Ramos (cell line): ENCODE measurements around the gene MRPL32.
"Not testable (repeated sequence)": the region's sequence is repeated elsewhere in the genome, so short reads cannot be mapped to it uniquely, and the experiment has no call there.

Experiments
- in situ Hi-C: fragments of 300-500 bp; cut with MboI; formaldehyde crosslinking; loops from one replicate; pipeline ENCODE4 v1.14.3; 2022; ENCODE audit warnings: low sequenced_read_pairs; ENCODE audit not compliant: unreplicated experiment

Gene MRPL32

DNA sequence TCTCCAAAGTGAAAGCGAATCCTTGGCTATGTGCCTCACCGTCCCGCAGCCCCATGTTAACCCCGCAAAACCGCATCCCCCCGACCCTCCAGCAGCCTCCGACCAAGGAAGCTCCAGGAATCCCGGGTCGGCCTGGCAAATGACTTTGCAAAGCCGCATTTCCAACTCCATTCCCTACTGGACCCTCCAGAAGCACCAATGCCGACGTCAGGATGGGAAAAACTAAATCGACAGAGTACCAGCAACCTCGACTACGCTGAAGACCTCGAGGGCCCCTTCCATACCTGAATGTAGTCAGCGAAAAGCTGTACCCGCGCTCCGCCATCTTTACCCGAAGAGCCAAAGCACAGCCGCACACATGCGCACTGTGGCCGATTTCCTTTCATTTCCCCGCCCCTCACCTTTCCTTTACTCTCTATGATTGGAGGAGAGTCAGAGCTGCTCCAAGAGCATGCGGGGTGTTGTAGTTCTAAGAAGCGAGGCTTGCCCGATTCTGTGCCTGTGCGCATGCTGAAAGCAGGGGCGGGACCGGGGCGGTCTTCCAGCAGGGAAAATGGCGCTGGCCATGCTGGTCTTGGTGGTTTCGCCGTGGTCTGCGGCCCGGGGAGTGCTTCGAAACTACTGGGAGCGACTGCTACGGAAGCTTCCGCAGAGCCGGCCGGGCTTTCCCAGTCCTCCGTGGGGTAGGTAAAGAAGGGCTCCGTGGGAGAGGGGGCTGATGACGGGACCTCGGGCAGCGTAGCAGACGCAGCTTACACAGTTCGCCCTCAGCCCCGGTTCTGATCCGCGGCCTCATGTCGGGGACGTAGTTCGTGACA lies at the start of gene MRPL32, which contains the start of gene PSMA2:
MRPL32 (plus strand) TSS at position 543 of the 818 bp plus-strand sequence; CDS start at position 554, 11 bp downstream.
PSMA2 (minus strand) TSS at position 341 of the 818 bp plus-strand sequence; CDS start at position 325, 16 bp downstream.
- in situ Hi-C loops: no loop called here

DNA sequence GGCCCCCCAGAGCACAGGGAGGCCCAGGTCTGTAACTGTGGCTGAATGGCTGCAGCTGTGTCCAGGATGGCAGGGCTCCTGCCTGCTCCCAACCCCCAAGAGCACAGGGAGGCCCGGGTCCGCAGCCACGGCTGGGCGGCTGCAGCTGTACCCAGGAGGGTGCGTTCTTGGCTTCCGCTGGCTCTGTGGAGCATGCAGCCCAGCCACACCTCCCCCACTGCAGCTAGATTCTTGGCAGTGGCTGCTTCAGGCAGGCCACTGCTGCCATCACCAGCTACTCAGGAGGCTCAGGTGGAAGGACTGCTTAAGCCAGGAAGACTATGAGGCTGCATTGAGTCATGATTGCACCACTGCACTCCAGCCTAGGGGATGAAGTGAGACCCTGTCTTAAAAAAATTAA lies 48.2 kb upstream of the MRPL32 start:
- in situ Hi-C loops: no loop called here

DNA sequence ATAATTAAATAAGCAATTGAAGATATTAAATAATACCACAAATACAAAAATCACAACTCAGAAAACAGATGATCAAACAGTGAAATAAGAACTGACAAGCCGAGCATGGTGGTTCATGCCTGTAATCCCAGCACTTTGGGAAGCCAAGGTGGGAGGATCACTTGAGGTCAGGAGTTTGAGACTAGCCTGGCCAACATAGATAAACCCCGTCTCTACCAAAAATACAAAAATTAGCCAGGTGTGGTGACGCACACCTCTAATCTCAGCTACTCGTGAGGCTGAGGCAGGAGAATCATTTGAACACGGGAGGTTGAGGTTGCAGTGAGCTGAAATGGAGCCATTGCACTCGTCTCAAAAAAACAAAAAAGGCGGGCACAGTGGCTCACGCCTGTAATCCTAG lies 47.0 kb upstream of the MRPL32 start:
- in situ Hi-C loops: not testable (repeated sequence)

DNA sequence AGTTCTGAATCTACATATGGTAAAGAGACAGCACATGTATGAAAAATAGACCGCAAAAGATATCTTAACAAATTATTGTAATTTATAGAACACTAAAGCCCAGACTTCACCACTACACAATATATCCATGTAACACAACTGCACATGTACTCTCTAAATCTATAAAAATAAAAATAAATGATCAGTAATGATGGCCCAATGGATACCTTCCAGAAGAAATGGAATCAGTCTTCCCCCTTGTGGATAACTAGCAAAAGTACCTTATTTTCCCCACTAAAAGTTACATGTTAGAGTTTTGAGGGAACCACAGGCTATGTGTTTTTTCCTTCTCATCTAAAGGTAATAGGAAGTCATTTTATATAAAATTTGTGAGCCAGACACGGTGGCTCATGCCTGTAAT lies 46.0 kb upstream of the MRPL32 start:
- in situ Hi-C loops: no loop called here

DNA sequence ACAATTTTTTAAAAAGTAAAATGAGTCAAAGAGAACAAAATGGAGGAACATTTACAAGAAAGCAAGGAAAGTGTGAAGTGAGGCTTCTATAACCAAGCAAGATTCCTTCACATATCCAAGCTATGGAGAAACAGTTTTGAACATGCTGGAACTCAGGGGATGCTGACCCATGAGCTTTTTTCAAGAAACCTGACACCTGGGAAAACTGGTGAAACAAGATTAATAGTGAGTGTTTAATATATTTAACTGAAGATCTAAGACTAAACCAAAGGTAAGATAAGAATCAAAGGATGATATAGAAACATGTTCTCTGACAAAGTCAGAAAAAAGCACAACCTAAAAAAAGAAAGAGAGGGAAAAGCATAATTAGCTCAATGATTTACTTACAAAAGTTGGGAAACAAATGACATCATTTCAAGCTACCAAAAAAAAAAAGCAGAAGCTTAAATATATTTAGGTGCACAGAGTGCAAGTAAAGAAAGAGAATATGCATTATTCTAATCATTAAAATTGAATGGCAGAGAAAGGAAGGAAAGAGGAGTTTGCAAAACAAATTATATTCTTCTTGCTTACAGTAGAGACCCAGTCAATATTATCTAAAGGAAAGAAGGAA lies 45.2 kb upstream of the MRPL32 start:
- in situ Hi-C loops: no loop called here

DNA sequence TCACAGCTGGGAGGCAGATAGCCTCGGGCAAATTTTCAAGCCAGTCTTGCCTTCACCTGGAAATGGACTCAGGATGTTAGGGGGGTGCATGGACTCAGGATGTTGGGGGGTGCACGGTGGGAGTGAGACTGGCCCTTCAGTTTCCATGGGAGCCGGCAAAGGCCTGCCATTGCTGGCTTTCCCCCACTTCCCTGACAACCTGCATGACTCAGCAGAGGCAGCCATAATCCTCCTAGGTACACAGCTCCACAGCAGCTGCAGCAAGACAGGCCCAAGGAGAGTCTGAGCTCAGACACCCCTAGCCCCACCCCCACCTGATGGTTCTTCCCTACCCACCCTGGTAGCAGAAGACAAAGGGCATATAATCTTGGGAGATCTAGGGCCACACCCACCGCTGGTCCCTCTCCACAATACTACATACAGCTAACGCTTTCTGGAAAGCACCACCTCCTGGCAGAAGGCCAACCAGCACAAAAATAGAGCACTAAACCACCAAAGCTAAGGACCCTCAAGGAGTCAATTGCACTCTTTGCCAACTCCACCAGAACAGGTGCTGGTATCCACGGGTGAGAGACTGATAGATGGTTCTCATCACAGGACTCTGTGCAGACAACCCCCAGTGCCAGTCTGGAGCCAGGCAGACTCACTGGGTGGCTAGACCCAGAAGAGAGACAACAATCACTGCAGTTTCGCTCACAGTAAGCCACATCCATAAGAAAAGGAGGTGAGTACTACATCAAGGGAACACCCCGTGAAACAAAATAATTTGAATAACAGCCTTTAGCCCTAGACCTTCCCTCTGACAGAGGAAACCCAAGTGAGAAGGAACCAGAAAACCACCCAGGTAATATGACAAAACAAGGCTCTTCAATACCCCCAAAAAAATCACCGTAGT lies 38.6 kb upstream of the MRPL32 start:
- in situ Hi-C loops: no loop called here

DNA sequence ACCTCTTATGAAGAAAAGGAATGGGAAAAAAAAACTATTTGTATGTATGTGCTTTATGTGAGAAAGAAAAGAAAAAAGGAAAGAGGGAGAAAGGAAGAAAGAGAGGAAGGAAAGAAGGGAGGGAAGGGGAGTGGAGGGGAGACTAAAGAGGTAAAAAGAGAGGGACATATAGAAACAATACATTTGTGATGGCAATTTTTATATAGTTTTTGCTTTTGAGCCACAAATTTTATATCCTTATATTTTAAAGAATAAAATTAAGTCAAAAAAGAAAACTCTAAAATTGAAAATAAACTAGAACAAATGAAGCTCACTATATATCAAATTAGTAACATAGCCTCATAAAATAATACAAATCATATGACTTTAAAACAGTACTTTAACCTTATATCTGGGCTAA lies 31.3 kb upstream of the MRPL32 start:
- in situ Hi-C loops: no loop called here

DNA sequence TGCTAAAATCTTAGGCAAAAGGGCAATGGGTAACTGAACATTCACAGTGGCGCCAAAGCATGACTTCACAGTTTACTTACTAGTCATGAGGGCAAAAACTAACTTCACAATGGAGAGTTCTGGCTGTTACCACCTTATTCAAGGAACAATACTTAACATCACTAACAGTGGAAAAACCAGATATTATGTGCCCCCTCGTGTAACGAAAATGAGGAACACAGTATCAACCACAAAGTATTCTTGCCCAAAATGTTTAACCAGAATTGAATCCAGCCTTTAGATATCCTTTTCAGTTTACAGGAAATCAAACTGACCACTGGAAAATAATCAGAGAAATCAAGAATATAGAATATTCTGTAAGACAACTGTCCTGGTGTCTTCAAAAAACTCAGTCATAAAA lies 29.8 kb upstream of the MRPL32 start:
- in situ Hi-C loops: no loop called here

DNA sequence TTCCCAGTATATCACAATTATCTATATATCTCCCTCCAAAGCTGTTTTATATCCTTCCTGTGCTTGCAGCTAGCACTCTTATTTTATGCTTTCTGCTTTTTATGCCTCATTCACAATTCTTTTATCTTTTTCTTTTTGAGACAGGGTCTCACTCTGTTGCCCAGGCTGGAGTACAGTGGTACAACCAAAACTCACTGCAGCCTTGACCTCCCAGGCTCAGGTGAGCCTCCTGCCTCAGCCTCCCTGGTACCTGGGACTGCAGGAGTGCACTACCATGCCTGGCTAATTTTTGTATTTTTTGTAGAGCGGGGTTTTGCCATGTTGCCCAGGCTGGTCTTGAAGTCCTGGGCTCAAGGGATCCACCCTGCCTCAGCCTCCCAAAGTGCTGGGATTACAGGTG lies 26.0 kb upstream of the MRPL32 start:
- in situ Hi-C loops: no loop called here

DNA sequence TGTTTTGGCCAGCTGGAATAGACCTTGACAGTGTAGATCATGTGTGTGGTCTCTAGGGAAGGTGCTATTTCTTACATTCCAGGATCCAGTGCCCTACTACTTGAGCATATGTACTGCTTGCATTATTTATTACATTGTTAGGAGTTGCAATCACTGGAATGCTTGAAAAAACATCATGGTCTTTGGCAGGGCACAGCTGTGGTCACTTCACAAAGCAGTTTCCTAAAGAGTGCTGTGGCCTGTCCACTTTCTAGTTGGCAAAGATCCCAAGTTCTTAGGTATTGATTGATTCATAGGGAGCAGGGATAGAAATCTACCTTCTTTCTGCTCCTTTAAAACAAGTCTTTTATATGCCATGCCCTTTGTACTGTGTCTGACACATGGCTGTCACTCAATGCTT lies 24.9 kb upstream of the MRPL32 start:
- in situ Hi-C loops: no loop called here

DNA sequence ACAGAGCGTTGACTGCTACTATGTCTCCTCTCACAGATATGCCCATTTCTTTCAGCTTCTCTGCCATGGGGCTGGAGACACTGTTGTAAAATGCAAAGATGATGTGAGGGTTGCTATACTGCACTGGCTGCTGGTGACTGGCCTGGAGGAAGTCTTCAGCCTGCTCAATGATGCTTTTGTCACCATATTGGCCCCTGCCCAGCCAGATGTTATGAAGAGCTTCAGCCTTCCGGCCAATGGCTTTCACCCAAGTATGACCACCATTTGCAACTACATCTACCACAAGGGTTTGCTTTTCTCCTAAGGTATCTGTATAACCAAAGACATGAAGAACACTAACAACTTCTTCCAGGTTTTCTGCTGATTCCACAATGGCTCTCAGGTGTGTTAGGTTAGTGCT lies 21.9 kb upstream of the MRPL32 start:
- in situ Hi-C loops: no loop called here

DNA sequence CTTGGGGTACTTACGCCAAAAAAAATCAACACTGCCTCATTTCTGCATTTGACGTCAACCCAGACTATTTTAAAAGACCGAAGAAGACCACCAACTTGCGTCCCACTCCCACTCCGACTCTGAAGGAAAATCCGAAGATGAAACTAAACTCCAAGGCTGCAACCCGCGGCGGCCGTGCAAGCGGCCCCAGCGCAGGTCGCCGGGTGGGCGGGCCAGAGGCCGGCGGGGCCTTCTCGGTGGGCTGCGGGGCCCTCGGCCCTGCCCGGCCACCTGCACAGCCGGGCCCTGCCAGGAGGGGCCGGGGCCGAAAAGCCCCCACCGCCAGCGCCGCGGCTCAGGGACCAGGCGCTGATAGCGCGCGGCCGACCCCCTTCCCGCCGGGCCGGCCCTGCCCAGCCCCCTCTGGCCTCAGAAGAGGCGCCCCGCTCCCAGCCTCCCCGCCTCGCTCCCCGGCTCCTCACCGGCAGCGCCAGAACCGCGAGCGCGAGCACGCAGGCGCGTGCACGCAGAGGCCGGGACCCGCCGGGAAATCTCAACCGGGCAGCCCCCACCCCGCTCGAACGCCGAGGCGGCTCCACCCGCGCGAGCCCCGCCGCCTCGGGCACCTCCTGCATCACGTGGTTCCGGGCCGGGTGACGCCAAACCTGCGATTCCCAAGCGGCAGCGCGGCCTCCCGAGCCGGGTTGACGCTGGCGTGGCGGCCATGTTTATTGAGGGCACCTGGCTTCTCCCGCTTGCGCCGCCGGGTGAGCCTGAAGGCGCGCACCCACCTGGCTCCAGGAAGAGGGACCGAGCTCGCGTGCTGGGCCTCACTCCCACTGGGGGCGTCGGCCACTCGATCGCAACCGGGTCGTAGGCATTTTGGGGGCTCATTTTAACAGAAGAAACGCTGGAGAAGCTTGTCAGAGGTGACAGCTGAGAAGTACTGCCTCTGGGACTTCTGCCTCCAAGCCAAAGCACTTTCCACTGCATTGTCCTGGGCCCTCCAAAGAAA lies 20.4 kb upstream of the MRPL32 start, which contains the start of gene C7orf25:
C7orf25 (minus strand) TSS at position 617 of the 994 bp plus-strand sequence. CDS start 1,170 bp downstream, outside the sequence.
- in situ Hi-C loops: no loop called here

DNA sequence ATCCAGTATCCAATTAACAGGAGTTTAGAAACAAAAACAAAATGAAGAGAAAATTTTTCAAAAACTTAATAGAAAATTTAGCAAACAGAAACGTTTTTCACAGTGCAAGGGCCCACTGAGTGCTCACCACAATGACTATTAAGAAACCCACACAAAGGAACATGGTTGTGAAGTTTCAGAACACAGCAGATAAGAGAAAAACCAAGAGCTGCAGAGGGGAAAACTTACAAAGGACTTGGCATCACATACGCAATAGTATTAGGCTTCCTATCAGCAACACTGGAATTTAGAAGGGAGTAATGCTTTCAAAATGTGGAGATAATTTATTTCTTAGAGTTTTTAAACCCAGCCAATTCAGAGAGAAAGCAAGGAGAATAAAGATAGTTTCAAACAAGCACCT lies 18.6 kb upstream of the MRPL32 start:
- in situ Hi-C loops: no loop called here

DNA sequence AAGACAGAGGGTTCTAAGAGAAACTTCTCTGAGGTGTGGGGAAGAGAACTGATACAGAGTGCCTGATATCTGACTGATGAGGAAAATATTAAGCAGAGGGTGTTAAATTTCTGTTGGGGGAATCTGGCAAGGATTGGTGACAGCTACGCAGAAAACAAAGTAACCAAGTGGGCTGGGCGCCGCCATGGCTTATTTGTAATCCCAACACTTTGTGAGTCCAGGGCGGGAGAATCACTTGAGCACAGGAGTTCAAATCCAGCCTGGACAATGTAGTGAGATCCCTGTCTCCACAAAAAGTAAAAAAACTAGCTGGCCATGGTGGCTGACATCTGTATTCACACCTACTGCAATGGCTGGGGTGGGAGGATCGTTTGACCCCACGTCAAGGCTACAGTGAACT lies 18.2 kb upstream of the MRPL32 start:
- in situ Hi-C loops: no loop called here

DNA sequence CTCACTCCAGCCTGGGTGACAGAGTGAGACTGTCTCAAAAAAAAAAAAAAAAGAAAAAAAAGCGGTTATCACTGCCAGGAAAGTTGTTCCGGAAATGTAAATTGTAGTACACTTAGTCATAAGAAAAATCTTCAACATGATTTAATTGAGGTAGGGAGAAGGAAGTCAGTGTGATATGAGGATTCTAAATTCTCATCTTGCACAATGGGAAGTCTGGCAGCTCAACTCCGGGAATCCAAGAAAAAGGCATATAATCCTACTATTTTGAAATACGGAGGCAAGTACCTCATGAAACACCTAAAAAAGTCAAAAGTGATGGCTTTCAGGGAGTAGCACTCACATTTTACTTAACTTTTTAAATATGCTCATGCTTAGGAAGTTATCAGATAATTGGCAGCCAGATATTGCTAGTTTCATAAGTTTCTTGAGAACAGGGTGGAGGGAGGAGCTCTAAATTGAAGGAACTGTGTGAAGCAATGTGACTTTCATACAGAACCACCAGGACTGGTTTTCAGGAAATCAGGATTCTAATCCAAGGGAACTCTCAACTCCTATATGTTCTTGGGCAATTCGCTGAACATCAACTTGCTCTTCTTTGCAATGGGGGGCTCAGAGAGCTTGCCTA lies 17.6 kb upstream of the MRPL32 start:
- in situ Hi-C loops: no loop called here

DNA sequence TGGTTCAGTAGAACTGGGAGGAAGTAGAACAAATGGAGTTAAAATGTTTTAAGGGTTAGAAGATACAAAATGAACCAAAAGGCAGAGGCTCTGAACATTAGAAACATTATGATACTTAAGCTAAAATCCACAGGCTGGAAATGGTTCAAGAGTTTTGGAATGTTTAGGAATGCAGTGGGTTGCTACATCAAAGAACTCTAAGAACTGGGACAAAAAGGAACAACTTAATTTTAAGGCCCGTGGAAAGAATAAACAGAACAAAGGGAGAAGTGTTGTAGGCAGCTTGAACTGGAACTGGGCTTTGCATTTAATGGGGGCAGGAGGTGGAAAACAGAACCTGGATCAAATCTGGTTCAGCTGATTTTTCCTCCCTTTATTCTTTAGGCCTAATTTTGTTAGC lies 16.8 kb upstream of the MRPL32 start:
- in situ Hi-C loops: no loop called here

DNA sequence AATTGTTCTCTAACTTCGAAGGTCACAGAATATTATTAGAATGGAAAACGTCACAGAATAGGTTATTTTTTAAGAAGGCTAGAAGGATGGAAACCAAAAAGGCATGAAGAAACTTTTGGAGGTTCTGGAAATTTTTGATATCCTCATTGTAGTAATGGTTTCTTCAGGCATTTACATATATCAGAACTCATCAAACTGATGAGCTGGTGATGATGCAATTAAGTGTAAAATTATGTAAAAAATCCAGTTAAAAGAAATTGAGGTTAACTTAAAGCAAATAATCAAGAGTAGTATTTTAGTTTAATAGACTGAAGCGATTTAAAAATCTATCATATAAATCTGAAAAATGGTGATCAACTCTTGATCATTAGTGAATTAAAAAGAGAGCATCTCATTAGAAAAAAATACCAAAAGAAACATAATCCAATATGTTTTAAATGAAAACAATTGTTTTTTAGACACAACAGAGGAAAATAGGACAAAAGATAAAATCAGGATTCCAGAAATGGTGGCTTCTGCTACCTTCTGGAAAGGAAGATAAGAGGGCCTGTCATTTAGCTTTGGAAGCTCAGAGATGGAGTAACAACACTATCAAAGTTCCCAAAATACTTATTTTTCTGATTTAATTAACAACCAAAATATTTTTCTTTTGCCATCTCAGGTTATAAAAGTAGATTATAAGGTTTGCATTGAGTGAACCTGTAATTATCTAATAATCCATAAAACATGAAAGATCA lies 10.0 kb upstream of the MRPL32 start:
- in situ Hi-C loops: no loop called here

DNA sequence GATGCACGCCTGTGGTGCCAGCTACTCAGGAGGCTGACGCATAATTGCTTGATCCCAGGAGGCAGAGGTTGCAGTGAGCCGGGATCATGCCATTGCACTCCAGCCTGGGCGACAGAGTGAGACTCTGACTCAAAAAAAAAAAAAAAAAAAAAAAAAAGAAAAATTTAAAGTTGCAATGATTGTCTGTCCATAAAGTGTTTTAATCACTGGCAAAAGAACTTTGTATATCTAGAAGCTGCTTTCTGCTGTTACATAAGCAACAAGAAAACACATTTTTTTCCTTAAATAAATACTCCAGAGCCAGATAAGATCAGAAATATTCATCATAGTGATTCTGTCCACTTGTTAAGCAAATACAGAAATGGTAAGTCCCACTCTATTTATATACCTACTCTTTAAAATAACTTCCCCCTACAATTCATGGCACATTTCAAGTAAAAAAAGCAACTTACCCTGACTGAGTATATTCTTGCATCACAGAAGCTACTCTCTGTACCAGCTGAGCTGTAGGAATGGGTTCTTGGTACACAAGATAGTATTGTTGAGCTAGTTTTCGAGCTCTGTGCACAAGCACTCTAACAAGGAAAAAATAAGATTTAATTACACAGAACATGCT lies 7.8 kb upstream of the MRPL32 start:
- in situ Hi-C loops: no loop called here
